PC-3 (cell line): ENCODE data around the gene MYLK. TPM values are rescaled to one million over a fixed set of nuclear protein-coding genes. Genes with fewer than 3 reads are reported as not detected.

Experiments
- ATAC-seq: fragments of 200-7000 bp; cut with Tn5 transposase; 2 replicates; pipeline ENCODE4 v1.9.1; 2020; ENCODE audit warnings: mild to moderate bottlenecking, moderate library complexity
- BruUV-seq: library from RNA; stranded (reverse); fragments of 400-500 nt; replicated peaks from 2 replicates; lab custom pipeline; 2021; lab: Mats Ljungman, UMichigan
- CTCF ChIA-PET: fragments of 300-600 bp; sonication (Branson Sonifier 250); formaldehyde crosslinking; loops from one replicate; lab custom pipeline; 2022; ENCODE audit warnings: antibody characterized with exemption; lab: Charles Lee
- POLR2A ChIA-PET: fragments of 300-600 bp; sonication (Branson Sonifier 250); formaldehyde crosslinking; loops from one replicate; lab custom pipeline; 2022; ENCODE audit warnings: antibody characterized with exemption; ENCODE audit not compliant: unreplicated experiment; lab: Charles Lee
- DNase-seq: peaks from one replicate; pipeline ENCODE4 v3.0.0-alpha.2; 2015
- H2AFZ ChIP-seq: fragments of 300-600 bp; sonication (generic); 2 replicates; pipeline ENCODE4 v1.6.0; 2016; ENCODE audit warnings: antibody characterized with exemption, low read length
- H3F3A ChIP-seq: fragments of 300-600 bp; sonication (generic); one replicate; pipeline ENCODE4 v1.6.0; 2017; ENCODE audit warnings: antibody characterized with exemption, low read length, control low read depth, mild to moderate bottlenecking; ENCODE audit not compliant: unreplicated experiment
- H3K27ac ChIP-seq: fragments of 300-600 bp; sonication (generic); 2 replicates; pipeline ENCODE4 v1.5.1; 2016; ENCODE audit warnings: mild to moderate bottlenecking, low read length
- H3K27me3 ChIP-seq: fragments of 300-600 bp; sonication (generic); 2 replicates; pipeline ENCODE4 v1.6.1; 2016; ENCODE audit warnings: low read length, mixed read lengths
- H3K36me3 ChIP-seq: fragments of 300-600 bp; sonication (generic); 2 replicates; pipeline ENCODE4 v1.6.1; 2016; ENCODE audit warnings: low read depth, mixed run types, low read length, mixed read lengths
- H3K4me1 ChIP-seq: fragments of 300-600 bp; sonication (generic); 2 replicates; pipeline ENCODE4 v1.5.1; 2016; ENCODE audit warnings: low read length; ENCODE audit not compliant: insufficient read depth
- H3K4me2 ChIP-seq: fragments of 300-600 bp; sonication (generic); 2 replicates; pipeline ENCODE4 v1.6.0; 2016; ENCODE audit warnings: low read length
- H3K4me3 ChIP-seq: fragments of 300-600 bp; sonication (generic); 2 replicates; pipeline ENCODE4 v1.5.1; 2016; ENCODE audit warnings: mild to moderate bottlenecking, low read length, mixed read lengths
- H3K79me2 ChIP-seq: fragments of 300-600 bp; sonication (generic); 2 replicates; pipeline ENCODE4 v1.6.1; 2017; ENCODE audit warnings: low read length, mixed read lengths
- H3K9ac ChIP-seq: fragments of 300-600 bp; sonication (generic); 2 replicates; pipeline ENCODE4 v1.6.0; 2016; ENCODE audit warnings: mild to moderate bottlenecking, low read length
- H3K9me2 ChIP-seq: fragments of 300-600 bp; sonication (generic); replicated peaks from 2 replicates; pipeline ENCODE4 v1.6.1; 2016; ENCODE audit warnings: mixed run types, low read length, mixed read lengths
- H3K9me3 ChIP-seq: fragments of 300-600 bp; sonication (generic); 2 replicates; pipeline ENCODE4 v1.6.1; 2016; ENCODE audit warnings: low read length, mixed read lengths
- H4K20me1 ChIP-seq: fragments of 300-600 bp; sonication (generic); 2 replicates; pipeline ENCODE4 v1.6.1; 2016; ENCODE audit warnings: low read length, mixed read lengths
- CTCF ChIP-seq: fragments of 300-600 bp; sonication (generic); conservative IDR thresholded peaks from 2 replicates; pipeline ENCODE4 v1.5.1; 2017; ENCODE audit warnings: antibody characterized with exemption, low read depth, mild to moderate bottlenecking, low read length
- EZH2 ChIP-seq: fragments of 300-600 bp; sonication (generic); IDR thresholded peaks from one replicate; pipeline ENCODE4 v1.6.1; 2017; ENCODE audit warnings: antibody characterized with exemption, mild to moderate bottlenecking, low read length; ENCODE audit not compliant: unreplicated experiment
- EZH2phosphoT487 ChIP-seq: fragments of 300-600 bp; sonication (generic); IDR thresholded peaks from 2 replicates; pipeline ENCODE4 v1.6.1; 2018; ENCODE audit warnings: mild to moderate bottlenecking, antibody characterized with exemption, low read length, borderline replicate concordance
- intact Hi-C: fragments of 100-400 bp; cut with micrococcal nuclease; formaldehyde crosslinking; loops from 2 replicates; pipeline ENCODE4 v1.9.0; 2023
- total RNA-seq: library from RNA; depleted of rRNA; stranded (reverse); fragments of >200 nt; gene quantifications from 2 replicates; pipeline ENCODE4 v1.2.3, GENCODE V29; 2014

Gene MYLK
- total RNA-seq, 1 experiment from 2014 or later: 6.9 TPM

GRCh38 chr3:123651449-123652341 lies 232.4 kb downstream of the MYLK start:
- Histone ChIP-seq H3K9me3 (no peaks in the 10 kb centered on the region), H3K9me2 (no peaks in the 10 kb centered on the region), H3K4me2 (no peak overlapping the region), H4K20me1 (no peaks in the 10 kb centered on the region), H3K36me3 (no peaks in the 10 kb centered on the region), H3K79me2 (no peaks in the 10 kb centered on the region), H3K4me1 (no peaks in the 10 kb centered on the region), H3K27me3 (no peaks in the 10 kb centered on the region), H3K9ac (no peak overlapping the region), H3K27ac (no peak overlapping the region), H3K4me3 (no peak overlapping the region), H2AFZ (no peak overlapping the region), H3F3A (no peaks in the 10 kb centered on the region)
- intact Hi-C loops: loop anchor here (1.0 to 10.0 kb wide), 5 partner anchors 51 to 426 kb away; no protein-coding TSS in a partner anchor
- ChIA-PET CTCF (interaction anchor here (0.6 to 1.4 kb wide), 10 partner anchors 9 to 790 kb away, joined by 3 to 14 read pairs (median 3); partner anchors contain the start of genes CCDC14 and KALRN), POLR2A (no interaction called here)
- TF ChIP-seq EZH2phosphoT487 (no peak), CTCF (no peak), EZH2 (no peak)
- peak; percentile 30 for ATAC-seq
- DNase-seq: no peak
- BruUV-seq: no TSS peak

- no peak overlapping the region for H3K4me2 ChIP-seq
- intact Hi-C loops: loop anchor here (5.0 to 10.0 kb wide), 2 partner anchors 225 to 427 kb away; no protein-coding TSS in a partner anchor
- H3K9me2 ChIP-seq: no peaks in the 10 kb centered on the region
- no peak for ATAC-seq
- no peaks in the 10 kb centered on the region for H3K4me1 ChIP-seq
- no peak for DNase-seq
- H3F3A ChIP-seq: no peaks in the 10 kb centered on the region
- POLR2A ChIA-PET: no interaction called here
- no peaks in the 10 kb centered on the region for H3K27me3 ChIP-seq
- no peak for TF ChIP-seq CTCF
- no peak for TF ChIP-seq EZH2phosphoT487
- TF ChIP-seq EZH2: no peak
- CTCF ChIA-PET: no interaction called here
- no peak overlapping the region for H3K27ac ChIP-seq
- H3K36me3 ChIP-seq: no peaks in the 10 kb centered on the region
- H4K20me1 ChIP-seq: no peaks in the 10 kb centered on the region
- H3K79me2 ChIP-seq: no peaks in the 10 kb centered on the region
- no TSS peak for BruUV-seq
- H3K4me3 ChIP-seq: no peak overlapping the region
- no peak overlapping the region for H3K9ac ChIP-seq
- H2AFZ ChIP-seq: no peak overlapping the region
- no peaks in the 10 kb centered on the region for H3K9me3 ChIP-seq
Measured at GRCh38 chr3:123650101-123650500, 234.0 kb downstream of the MYLK start.
